GM21390 (cell line): ENCODE measurements around the gene EFCAB6.
A peak's percentile ranks its signal among the peaks of the same experiment; 100 is the strongest.

Source experiments
- ATAC-seq: cut with Tn5 transposase; IDR thresholded peaks from one replicate; pipeline ENCODE4 v1.9.1; 2021; ENCODE audit not compliant: unreplicated experiment

The EFCAB6 gene

GRCh38 chr22:43812149-43812842 lies at the start of gene EFCAB6:
Gene EFCAB6 (minus strand): TSS chr22:43812305. CDS start chr22:43782318, 29,987 bp downstream.
- ATAC-seq = peak; percentile 79

- no peak for ATAC-seq
Observed at GRCh38 chr22:43861529-43861928, 49.4 kb upstream of the EFCAB6 start.

- no peak for ATAC-seq
Observed at GRCh38 chr22:43860831-43861230, 48.7 kb upstream of the EFCAB6 start.

- ATAC-seq = no peak
Observed at GRCh38 chr22:43860126-43860525, 48.0 kb upstream of the EFCAB6 start.

- ATAC-seq = no peak
Observed at GRCh38 chr22:43859621-43860020, 47.5 kb upstream of the EFCAB6 start.

- no peak for ATAC-seq
Observed at GRCh38 chr22:43859176-43859575, 47.1 kb upstream of the EFCAB6 start.

GRCh38 chr22:43858156-43858895 lies 46.2 kb upstream of the EFCAB6 start:
- ATAC-seq = no peak

GRCh38 chr22:43857367-43857766 lies 45.3 kb upstream of the EFCAB6 start:
- ATAC-seq = no peak

- ATAC-seq = no peak
Observed at GRCh38 chr22:43855431-43855830, 43.3 kb upstream of the EFCAB6 start.

GRCh38 chr22:43854786-43855271 lies 42.7 kb upstream of the EFCAB6 start:
- ATAC-seq = no peak

GRCh38 chr22:43854121-43854785 lies 42.1 kb upstream of the EFCAB6 start:
- ATAC-seq = no peak

GRCh38 chr22:43853328-43853931 lies 41.3 kb upstream of the EFCAB6 start:
- no peak for ATAC-seq

- ATAC-seq = no peak
Observed at GRCh38 chr22:43852573-43853327, 40.6 kb upstream of the EFCAB6 start.

GRCh38 chr22:43851979-43852307 lies 39.8 kb upstream of the EFCAB6 start:
- ATAC-seq = no peak

GRCh38 chr22:43851058-43851978 lies 39.2 kb upstream of the EFCAB6 start:
- no peak for ATAC-seq

GRCh38 chr22:43850529-43850928 lies 38.4 kb upstream of the EFCAB6 start:
- ATAC-seq = no peak

- no peak for ATAC-seq
Observed at GRCh38 chr22:43849731-43850130, 37.6 kb upstream of the EFCAB6 start.

GRCh38 chr22:43848366-43849171 lies 36.5 kb upstream of the EFCAB6 start:
- no peak for ATAC-seq
